Measurements from ENCODE around the gene ZNF584. TPM values are rescaled to one million over a fixed set of nuclear protein-coding genes. Genes with fewer than 3 reads are reported as not detected.
"Not testable (repeated sequence)": the region's sequence is repeated elsewhere in the genome, so short reads cannot be mapped to it uniquely, and the experiment has no call there.

Gene ZNF584
- total RNA-seq, 1 donor = 25.7 TPM

GRCh38 chr19:58429745-58430144, 21.3 kb downstream of the ZNF584 start:
- Histone ChIP-seq H3K4me2 (ENCODE audit: insufficient read depth, low read length) (no peak overlapping the region), H3K9me3 (ENCODE audit: low read depth, low read length) (peaks cover 60% of the 10 kb centered on the region), H3K36me3 (ENCODE audit: insufficient read depth, low read length) (peaks cover 27% of the 10 kb centered on the region), H4K20me1 (ENCODE audit: insufficient read depth, low read length) (no peaks in the 10 kb centered on the region), H3K27ac (ENCODE audit: low read depth, low read length) (no peak overlapping the region), H2AFZ (ENCODE audit: low read length) (no peak overlapping the region), H3K4me3 (ENCODE audit: insufficient read depth, low read length) (no peak overlapping the region), H3K4me1 (ENCODE audit: insufficient read depth, low read length) (no peaks in the 10 kb centered on the region), H3K79me2 (ENCODE audit: insufficient read depth, low read length) (no peaks in the 10 kb centered on the region), H3K27me3 (ENCODE audit: insufficient read depth, low read length) (no peaks in the 10 kb centered on the region)
- no peak for TF ChIP-seq CTCF (IDR thresholded peaks at IDR 0.05; ENCODE audit: extremely low read depth, low read depth, low read length)
- DNase-seq (ENCODE audit: insufficient read length, low spot score, missing footprints) = no peak

- peaks cover under 1% of the 10 kb centered on the region for H3K4me1 ChIP-seq (ENCODE audit: insufficient read depth, low read length)
- no peak overlapping the region for H2AFZ ChIP-seq (ENCODE audit: low read length)
- H3K9me3 ChIP-seq (ENCODE audit: low read depth, low read length) = peaks cover 65% of the 10 kb centered on the region
- H3K4me3 ChIP-seq (ENCODE audit: insufficient read depth, low read length) = no peak overlapping the region
- H3K27ac ChIP-seq (ENCODE audit: low read depth, low read length) = no peak overlapping the region
- H3K27me3 ChIP-seq (ENCODE audit: insufficient read depth, low read length) = no peaks in the 10 kb centered on the region
- no peak for DNase-seq (ENCODE audit: insufficient read length, low spot score, missing footprints)
- H3K36me3 ChIP-seq (ENCODE audit: insufficient read depth, low read length) = peaks cover 53% of the 10 kb centered on the region
- no peaks in the 10 kb centered on the region for H4K20me1 ChIP-seq (ENCODE audit: insufficient read depth, low read length)
- no peak overlapping the region for H3K4me2 ChIP-seq (ENCODE audit: insufficient read depth, low read length)
- no peak for TF ChIP-seq CTCF (IDR thresholded peaks at IDR 0.05; ENCODE audit: extremely low read depth, low read depth, low read length)
- peaks cover 17% of the 10 kb centered on the region for H3K79me2 ChIP-seq (ENCODE audit: insufficient read depth, low read length)
These were observed 25.8 kb downstream of the ZNF584 start for GRCh38 chr19:58434217-58434616.

- peaks cover 18% of the 10 kb centered on the region for H3K9me3 ChIP-seq (ENCODE audit: low read depth, low read length)
- H3K27ac ChIP-seq (ENCODE audit: low read depth, low read length) = peak within 1 kb of the TSS; percentile 93
- peak within 1 kb of the TSS; percentile 92 for H3K4me2 ChIP-seq (ENCODE audit: insufficient read depth, low read length)
- peaks cover 24% of the 10 kb centered on the region for H3K36me3 ChIP-seq (ENCODE audit: insufficient read depth, low read length)
- H3K79me2 ChIP-seq (ENCODE audit: insufficient read depth, low read length) = peaks cover 24% of the 10 kb centered on the region
- peak; percentile 99 for DNase-seq (ENCODE audit: insufficient read length, low spot score, missing footprints)
- no peaks in the 10 kb centered on the region for H4K20me1 ChIP-seq (ENCODE audit: insufficient read depth, low read length)
- peak within 1 kb of the TSS; percentile 99 for H2AFZ ChIP-seq (ENCODE audit: low read length)
- no peaks in the 10 kb centered on the region for H3K27me3 ChIP-seq (ENCODE audit: insufficient read depth, low read length)
- peak within 1 kb of the TSS; percentile 98 for H3K4me3 ChIP-seq (ENCODE audit: insufficient read depth, low read length)
- TF ChIP-seq CTCF (IDR thresholded peaks at IDR 0.05; ENCODE audit: extremely low read depth, low read depth, low read length) = no peak
- H3K4me1 ChIP-seq (ENCODE audit: insufficient read depth, low read length) = peaks cover 12% of the 10 kb centered on the region
These were observed 31.4 kb downstream of the ZNF584 start, which contains the start of gene ZNF132 for GRCh38 chr19:58439576-58440554. ZNF132 (minus strand) TSS chr19:58440153; CDS start chr19:58439821, 332 bp downstream.

GRCh38 chr19:58440556-58440955, 32.1 kb downstream of the ZNF584 start:
- Histone ChIP-seq H3K27me3 (ENCODE audit: insufficient read depth, low read length) (no peaks in the 10 kb centered on the region), H3K27ac (ENCODE audit: low read depth, low read length) (peak overlapping the region; percentile 93), H3K4me3 (ENCODE audit: insufficient read depth, low read length) (peak overlapping the region; percentile 98), H3K9me3 (ENCODE audit: low read depth, low read length) (peaks cover 14% of the 10 kb centered on the region), H3K4me1 (ENCODE audit: insufficient read depth, low read length) (peaks cover 12% of the 10 kb centered on the region), H3K36me3 (ENCODE audit: insufficient read depth, low read length) (peaks cover 17% of the 10 kb centered on the region), H3K4me2 (ENCODE audit: insufficient read depth, low read length) (peak overlapping the region; percentile 92), H2AFZ (ENCODE audit: low read length) (peak overlapping the region; percentile 99), H4K20me1 (ENCODE audit: insufficient read depth, low read length) (no peaks in the 10 kb centered on the region), H3K79me2 (ENCODE audit: insufficient read depth, low read length) (peaks cover 24% of the 10 kb centered on the region)
- DNase-seq (ENCODE audit: insufficient read length, low spot score, missing footprints) = no peak
- no peak for TF ChIP-seq CTCF (IDR thresholded peaks at IDR 0.05; ENCODE audit: extremely low read depth, low read depth, low read length)

- H3K4me2 ChIP-seq (ENCODE audit: insufficient read depth, low read length); DNase-seq (ENCODE audit: insufficient read length, low spot score, missing footprints); H3K9me3 ChIP-seq (ENCODE audit: low read depth, low read length); H3K27me3 ChIP-seq (ENCODE audit: insufficient read depth, low read length); H3K36me3 ChIP-seq (ENCODE audit: insufficient read depth, low read length); H3K4me3 ChIP-seq (ENCODE audit: insufficient read depth, low read length); H2AFZ ChIP-seq (ENCODE audit: low read length); H3K27ac ChIP-seq (ENCODE audit: low read depth, low read length); H4K20me1 ChIP-seq (ENCODE audit: insufficient read depth, low read length): not testable (repeated sequence)
- H3K4me1 ChIP-seq (ENCODE audit: insufficient read depth, low read length) = peaks cover 12% of the 10 kb centered on the region
- H3K79me2 ChIP-seq (ENCODE audit: insufficient read depth, low read length) = peaks cover 16% of the 10 kb centered on the region
These were observed 34.5 kb downstream of the ZNF584 start for GRCh38 chr19:58442986-58443385.

- H3K27ac ChIP-seq (ENCODE audit: low read depth, low read length); H3K79me2 ChIP-seq (ENCODE audit: insufficient read depth, low read length); H4K20me1 ChIP-seq (ENCODE audit: insufficient read depth, low read length); H3K4me3 ChIP-seq (ENCODE audit: insufficient read depth, low read length); H2AFZ ChIP-seq (ENCODE audit: low read length); H3K36me3 ChIP-seq (ENCODE audit: insufficient read depth, low read length); DNase-seq (ENCODE audit: insufficient read length, low spot score, missing footprints); H3K9me3 ChIP-seq (ENCODE audit: low read depth, low read length); H3K4me1 ChIP-seq (ENCODE audit: insufficient read depth, low read length); H3K27me3 ChIP-seq (ENCODE audit: insufficient read depth, low read length); H3K4me2 ChIP-seq (ENCODE audit: insufficient read depth, low read length): not testable (repeated sequence)
These were observed 40.4 kb downstream of the ZNF584 start for GRCh38 chr19:58448860-58449259.

Data from osteoblast (primary cell).